ENCODE measurements around the gene COX7C.
"Not testable (repeated sequence)": the region's sequence is repeated elsewhere in the genome, so short reads cannot be mapped to it uniquely, and the experiment has no call there.

The COX7C gene, protein sequence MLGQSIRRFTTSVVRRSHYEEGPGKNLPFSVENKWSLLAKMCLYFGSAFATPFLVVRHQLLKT

DNA sequence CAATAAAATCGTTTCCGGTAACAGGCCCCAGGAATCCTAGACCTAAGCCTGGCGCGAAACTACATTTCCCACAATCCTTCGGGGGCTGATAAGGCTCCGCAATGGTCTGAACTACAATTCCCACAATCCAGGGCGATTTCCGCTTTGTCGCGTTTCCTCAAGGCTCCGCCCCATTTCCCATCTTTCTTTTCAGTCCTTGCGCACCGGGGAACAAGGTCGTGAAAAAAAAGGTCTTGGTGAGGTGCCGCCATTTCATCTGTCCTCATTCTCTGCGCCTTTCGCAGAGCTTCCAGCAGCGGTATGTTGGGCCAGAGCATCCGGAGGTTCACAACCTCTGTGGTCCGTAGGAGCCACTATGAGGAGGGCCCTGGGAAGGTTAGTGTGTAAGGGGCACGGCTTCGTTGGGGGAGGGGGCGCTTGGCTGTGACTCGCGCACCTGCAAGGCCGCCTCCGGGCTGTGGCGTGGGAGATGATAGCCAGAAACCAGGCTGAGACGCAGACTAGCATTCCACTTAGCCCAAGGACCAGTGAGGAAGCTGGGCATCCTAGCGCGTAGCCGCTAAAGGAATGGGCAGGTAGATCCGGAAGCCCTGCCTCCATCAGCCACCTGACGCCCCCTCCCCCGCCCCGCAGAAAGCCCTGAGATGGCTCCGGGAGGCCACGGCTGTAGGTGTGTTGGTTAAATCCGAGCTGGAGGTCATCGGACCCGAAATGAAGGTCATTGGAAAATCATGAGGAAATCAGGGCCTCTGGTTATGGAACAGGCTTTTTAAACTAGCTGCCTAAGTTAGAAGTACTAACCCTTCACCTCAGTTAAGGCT is at the start of gene COX7C:
Gene COX7C, plus strand, starts transcription at position 186 of the 821 bp plus-strand sequence. Its CDS starts 115 bp downstream, at position 301.
- peak; percentile 96 for FAIRE-seq
- DNase-seq (ENCODE audit: extremely low spot score, insufficient read length, low read depth) = peak; percentile 79

DNA sequence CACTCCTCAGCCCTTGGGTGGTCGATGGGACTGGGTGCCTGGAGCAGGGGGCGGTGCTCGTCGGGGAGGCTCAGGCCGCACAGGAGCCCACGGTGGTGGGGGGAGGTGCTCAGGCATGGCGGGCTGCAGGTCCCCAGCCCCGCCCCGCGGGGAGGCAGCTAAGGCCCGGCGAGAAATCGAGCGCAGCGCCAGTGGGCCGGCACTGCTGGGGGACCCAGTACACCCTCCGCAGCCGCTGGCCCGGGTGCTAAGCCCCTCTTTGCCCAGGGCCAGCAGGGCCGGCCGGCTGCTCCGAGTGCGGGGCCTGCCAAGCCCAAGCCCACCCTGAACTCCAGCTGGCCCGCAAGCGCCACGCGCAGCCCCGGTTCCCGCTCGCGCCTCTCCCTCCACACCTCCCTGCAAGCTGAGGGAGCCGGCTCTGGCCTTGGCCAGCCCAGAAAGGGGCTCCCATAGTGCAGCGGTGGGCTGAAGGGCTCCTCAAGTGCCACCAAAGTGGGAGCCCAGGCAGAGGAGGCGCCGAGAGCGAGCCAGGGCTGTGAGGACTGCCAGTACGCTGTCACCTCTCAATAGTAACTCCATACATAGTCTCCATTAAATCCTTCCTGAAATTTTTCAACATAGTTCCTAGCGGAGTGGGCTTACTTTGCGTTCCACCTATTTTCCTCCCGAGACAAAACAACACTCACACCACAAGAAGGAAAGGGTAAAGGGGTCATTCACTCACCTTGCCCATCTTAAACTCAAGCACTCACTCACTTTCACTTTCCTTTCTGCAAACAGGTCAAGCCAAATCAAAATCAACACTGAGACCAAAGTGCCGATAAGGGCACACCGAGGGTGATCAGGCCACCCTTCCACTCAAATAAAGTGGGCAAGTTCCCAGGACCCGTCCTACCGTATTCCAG is 48.0 kb upstream of the COX7C start:
- not testable (repeated sequence) for DNase-seq (ENCODE audit: extremely low spot score, insufficient read length, low read depth); FAIRE-seq

DNA sequence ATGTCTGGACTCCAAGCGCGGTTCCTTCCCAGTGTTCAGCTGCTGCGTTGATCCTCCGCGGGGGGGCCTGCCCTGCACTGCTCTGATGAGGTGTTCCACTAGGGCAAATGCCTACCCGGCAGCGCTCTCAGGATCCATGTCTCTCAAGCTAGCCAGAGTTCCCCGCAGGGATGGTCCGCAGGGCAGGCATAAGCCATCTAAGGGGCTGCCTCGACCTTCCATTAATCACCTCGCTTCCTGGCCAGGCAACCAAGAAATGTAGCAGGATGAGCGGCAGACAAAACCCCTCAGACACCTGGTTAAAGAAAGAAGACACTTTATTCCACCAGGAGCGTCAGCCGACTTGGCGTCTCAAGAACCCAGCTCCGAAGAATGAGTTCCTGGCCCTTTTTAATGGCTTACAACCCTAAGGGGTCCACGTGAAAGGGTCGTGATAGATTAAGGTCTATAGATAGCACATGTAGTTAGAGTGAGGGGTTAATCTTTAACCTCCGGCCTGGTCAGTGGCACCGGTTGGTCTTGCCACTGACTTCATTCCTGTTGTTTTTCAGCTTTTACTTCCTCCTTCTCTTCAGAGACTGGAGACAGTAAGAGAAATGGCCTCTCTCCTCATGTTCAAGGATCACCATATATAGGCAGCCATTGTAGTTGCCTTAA is 47.2 kb upstream of the COX7C start:
- DNase-seq (ENCODE audit: extremely low spot score, insufficient read length, low read depth) = no peak
- FAIRE-seq = no peak

DNA sequence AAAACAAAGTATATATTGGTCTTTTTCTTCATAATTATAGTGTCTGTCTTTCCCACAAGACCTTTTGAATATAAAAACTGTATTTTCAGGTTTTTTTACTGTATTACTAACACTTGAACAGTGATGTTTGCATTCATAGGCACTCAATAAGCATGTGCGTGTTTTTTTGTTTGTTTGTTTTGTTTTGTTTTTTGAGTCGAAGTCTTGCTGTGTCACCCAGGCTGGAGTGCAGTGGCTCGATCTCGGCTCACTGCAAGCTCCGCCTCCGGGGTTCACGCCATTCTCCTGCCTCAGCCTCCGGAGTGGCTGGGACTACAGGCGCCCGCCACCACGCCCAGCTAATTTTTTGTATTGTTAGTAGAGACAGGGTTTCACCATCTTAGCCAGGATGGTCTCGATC is 46.6 kb upstream of the COX7C start:
- not testable (repeated sequence) for DNase-seq (ENCODE audit: extremely low spot score, insufficient read length, low read depth); FAIRE-seq

DNA sequence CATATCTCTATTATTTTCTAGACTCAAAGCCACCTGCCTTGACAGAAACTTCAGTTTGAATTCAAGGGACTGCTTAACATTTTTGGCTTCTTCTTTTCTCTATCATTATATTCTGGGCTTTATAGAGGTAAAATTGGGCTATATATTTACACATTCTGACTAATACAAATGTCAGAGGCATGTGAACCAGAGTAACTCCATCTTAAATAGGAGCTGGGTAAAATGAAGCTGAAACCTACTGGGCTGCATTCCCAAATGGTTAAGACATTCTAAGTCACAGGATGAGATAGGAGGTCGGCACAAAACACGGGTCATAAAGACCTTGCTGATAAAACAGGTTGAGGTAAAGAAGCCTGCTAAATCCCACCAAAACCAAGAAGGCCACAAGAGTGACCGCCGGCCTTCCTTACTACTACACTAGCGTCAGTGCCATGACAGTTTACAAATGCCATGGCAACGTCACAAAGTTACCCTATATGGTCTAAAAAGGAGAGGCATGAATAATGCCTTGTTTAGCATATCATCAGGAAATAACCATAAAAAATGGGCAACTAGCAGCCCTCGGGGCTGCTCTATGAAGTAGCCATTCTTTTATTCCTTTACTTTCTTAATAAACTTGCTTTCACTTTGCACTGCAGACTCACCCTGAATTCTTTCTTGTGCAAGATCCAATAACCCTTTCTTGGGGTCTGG is 44.8 kb upstream of the COX7C start:
- DNase-seq (ENCODE audit: extremely low spot score, insufficient read length, low read depth) = no peak
- FAIRE-seq = no peak

DNA sequence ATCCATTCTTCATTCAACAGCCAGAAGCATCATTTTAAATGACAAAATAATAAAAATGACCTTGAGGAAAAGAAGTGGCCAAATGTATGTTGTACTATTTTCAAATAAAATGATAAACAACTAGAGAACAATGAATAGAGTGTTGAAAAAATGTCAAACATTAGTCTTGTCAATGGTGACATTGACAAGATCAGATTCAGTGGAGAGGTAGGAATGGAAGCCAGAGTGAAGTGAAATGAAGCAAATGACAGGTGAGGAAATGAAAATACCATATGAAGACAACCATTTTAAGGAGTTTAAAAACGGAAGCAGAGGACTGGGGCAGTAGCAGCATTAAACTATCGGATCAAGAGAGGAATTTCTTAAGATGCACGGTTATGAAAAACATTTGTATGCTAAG is 38.2 kb upstream of the COX7C start:
- DNase-seq (ENCODE audit: extremely low spot score, insufficient read length, low read depth) = no peak
- FAIRE-seq = no peak

DNA sequence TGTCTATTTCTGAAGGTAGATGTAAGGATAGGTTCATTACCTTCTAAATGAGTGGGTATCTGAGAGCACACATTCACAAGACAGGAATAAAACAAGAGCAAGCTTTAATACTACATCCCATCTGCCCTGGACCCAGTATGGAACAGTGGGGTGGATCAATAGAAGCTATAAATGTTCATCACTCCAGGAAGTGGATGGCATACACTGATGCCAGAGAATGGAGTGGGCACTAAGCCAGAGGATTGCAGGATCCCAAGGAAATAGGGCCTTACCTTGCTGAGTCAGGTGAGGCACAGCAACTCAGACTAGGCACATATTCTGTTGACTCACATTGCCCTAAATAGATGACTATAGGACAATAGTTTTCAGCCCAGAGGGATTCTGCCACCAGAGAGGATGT is 21.3 kb upstream of the COX7C start:
- no peak for FAIRE-seq
- no peak for DNase-seq (ENCODE audit: extremely low spot score, insufficient read length, low read depth)

DNA sequence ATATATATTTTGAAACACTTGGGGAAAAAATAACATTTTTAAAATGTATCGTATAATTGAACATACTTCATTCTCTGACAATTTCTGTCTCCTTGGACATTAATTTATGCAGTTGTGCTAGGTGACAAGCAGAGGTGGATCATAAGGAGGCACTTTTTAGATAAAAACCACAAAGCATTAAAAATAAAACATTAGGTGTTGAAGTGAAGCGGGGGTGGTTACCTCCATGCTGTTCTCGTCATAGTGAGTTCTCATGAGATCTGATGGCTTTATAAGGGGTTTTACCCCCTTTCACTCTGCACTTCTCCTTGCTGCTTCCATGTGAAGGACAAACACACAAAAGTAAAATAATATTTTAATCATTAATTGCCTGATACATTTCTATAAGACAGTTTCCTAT is 11.9 kb upstream of the COX7C start:
- DNase-seq (ENCODE audit: extremely low spot score, insufficient read length, low read depth) = no peak
- FAIRE-seq = no peak

DNA sequence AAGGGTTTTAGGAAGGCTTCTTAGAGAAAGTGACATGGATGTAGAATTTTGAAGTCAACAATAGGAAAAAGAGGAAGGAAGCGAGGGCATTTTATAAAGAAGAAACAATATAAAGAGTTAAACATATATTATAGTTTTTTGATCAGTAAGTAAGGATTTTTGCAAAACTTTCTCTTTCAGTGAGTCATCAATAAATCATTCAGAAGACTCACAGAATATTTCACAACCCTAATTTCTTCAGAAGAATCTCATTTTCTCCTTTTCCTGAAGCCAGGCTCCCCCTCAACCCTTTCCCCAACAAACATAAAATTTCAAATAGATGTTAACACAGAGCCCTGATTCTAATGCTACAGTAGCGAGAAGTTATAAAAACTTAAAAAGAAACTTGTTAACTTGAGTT is 4.3 kb upstream of the COX7C start:
- DNase-seq (ENCODE audit: extremely low spot score, insufficient read length, low read depth) (no peak), FAIRE-seq (no peak)

DNA sequence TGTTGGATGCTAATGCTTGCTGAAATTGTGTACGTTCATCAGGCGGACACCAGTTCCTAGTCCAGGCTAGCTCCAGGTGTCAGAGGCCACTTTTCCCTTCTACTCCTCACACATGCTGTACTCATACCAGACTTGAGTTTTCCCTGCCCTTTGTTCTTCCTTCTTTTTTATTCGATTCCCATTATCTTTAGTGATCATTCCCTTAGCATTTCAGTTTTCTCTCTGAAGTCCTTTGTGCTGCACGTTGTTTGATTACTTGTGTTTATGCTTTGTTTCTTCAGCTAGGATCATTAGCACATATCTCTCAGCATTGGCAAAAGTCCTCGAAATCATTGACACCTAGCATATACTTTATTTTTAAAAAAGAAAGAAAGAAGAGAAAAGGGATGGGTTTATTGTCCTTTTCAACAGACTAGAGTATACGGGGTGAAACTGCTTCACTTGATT is 409 bp upstream of the COX7C start:
- FAIRE-seq (no peak), DNase-seq (ENCODE audit: extremely low spot score, insufficient read length, low read depth) (no peak)

DNA sequence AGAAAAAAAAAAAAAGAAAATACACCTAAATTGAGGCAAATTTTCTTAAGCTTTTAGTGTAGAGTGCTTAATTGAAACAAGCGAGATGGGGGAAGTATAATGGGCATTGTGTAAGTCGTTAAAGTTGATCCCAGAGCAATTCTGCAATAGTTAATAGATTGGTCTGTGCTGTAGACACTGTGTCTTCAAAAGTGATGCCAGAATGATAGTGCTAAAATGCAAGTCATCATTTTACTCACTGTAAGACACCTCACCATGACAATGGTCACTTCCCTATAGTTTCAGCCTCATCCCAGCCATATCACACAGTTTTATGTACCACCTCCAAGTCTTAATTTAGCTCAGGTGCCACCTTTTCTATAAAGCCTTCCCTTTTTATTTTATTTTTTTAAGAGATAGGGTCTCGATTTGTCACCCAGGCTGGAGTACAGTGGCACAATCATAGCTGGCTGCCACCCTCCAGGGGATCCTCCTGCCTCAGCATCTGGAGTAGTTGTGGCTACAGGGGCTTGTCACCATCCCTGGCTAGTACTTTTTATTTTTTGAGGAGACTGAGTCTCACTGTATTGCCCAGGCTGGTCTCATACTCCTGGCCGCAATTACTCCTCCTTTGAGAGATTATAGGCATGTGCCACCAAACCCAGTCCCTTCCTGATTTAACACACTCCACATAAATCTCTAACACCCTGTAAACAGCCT is 6.2 kb downstream of the COX7C start:
- no peak for DNase-seq (ENCODE audit: extremely low spot score, insufficient read length, low read depth)
- no peak for FAIRE-seq

DNA sequence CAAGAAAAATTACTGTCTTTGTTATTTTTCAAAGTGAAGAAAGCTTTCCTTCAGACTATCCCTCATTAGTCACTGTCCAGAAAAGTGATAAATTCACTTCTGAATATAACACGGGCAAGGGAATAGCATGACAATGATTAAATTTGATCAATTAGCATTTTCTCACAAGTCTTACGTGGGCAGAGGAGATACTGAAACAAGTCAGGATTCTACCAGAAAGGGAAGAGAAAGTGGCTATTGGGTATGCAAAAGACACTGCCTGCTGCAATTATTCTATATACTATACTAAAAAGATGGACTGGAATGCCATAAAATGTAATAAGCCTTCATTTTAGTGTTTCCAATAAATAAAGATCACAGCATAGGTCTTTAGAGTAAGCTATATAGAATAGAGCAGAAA is 7.4 kb downstream of the COX7C start:
- DNase-seq (ENCODE audit: extremely low spot score, insufficient read length, low read depth) (no peak), FAIRE-seq (no peak)

DNA sequence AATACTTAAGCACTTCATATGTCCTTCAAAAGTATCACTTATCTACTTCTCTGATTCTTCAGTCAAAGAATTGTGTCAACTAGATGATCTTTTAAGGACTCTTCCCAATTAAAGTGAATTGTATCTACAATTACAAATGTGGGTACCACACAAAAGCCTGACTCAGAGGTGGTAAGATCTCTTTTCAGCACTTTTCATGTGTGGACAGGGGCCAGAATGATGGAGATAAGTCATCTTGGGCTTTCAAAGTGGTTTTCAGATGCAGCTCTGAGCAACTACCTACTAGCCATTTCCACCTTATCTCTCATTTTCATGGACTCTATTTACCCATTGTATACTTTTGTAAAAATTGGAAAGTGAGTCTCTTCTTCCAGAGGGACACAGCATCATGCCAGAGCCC is 8.4 kb downstream of the COX7C start:
- DNase-seq (ENCODE audit: extremely low spot score, insufficient read length, low read depth) = no peak

DNA sequence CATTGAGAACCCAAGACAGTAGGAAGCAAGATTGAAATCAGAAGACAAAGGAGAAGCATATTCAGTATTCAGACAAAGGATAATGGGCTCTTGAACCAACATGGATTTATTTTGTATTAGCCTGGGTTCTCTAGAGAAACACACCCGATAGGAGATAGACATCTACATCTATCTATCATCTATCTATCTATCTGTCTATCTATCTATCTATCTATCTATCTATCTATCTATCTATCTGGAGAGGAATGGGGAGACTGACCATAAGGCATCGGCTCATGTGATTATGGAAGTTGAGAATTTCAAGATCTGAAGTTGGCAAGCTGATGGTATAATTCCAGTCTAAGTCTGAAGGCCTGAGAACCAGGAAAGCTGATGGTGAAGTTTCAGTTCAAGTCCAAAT is 13.4 kb downstream of the COX7C start:
- no peak for DNase-seq (ENCODE audit: extremely low spot score, insufficient read length, low read depth)
- no peak for FAIRE-seq

More for the DNA sequence above, 8.4 kb downstream of the COX7C start:
- FAIRE-seq = no peak

DNA sequence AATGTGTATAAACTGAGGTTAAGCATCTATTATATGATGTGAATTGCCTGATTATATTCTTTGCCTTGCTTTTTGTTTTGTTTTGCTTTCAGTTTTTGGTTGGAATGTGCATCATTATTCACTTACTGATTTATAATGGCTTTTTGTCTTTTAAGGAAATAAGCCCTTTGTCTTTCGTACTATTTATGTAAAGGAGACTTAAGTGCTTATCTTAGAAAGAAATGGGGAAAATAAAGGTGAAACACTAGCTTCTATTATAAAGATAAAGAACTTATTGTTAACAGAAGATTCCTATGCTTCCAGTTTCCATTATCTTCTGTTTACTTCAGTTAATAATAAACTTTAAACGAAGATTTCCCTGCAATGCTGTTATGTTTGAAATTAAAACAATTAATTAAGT is 23.3 kb downstream of the COX7C start:
- FAIRE-seq (no peak), DNase-seq (ENCODE audit: extremely low spot score, insufficient read length, low read depth) (no peak)

DNA sequence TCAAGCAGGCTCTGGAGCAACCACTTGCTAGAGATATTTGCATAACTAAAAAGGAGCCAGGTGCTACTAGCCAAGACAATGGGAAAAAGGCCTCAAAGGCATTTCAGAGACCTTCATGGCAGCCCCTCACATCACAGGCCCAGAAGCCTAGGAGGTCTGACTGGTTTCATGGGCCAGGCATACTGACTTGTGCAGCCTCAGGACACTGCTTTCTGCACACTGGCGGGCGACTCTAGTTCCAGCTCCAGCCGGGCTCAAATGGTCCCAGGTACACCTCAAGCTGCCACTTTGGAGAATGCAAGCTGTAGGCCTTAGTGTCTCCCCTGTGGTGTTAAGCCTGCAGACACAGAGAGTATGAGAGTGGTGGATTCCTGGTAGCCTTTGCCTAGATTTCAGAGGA is 27.1 kb downstream of the COX7C start:
- DNase-seq (ENCODE audit: extremely low spot score, insufficient read length, low read depth) (no peak), FAIRE-seq (no peak)

DNA sequence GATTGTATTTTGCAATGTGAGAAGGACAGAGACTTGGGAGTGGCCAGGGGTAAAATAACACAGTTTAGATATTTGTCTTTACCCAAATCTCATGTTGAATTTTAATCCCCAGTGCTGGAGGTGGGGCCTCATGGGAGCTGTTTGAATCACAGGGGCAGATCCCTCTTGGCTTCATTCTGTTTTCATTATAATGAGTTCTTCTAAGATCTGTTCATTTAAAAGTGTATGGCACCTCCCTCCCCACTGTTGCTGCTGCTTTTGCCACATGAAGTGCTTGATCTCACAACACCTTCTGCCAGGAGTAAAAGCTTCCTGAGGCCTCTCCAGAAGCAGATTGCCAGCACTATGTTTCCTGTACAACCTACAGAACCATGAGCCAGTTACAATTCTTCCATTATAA is 28.1 kb downstream of the COX7C start:
- no peak for FAIRE-seq
- DNase-seq (ENCODE audit: extremely low spot score, insufficient read length, low read depth) = no peak

DNA sequence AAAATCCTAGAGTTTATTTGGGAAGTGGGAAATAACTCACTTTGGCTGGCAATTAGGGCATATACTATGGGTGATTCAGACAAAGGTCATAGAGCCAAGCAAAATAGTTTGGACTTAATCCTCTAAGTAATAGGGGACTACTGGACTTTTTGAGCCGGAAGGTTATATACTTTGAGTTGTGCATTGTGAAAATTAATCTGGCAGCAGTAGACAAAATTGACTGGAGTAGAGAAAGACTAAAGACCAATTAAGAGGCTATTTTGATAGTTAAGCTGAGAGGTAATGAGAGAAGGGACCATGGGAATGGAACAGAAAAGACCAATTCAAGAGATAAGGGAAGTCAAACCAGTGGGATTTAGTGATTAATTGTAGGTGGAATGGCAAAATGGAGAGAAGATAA is 28.9 kb downstream of the COX7C start:
- FAIRE-seq (no peak), DNase-seq (ENCODE audit: extremely low spot score, insufficient read length, low read depth) (no peak)

DNA sequence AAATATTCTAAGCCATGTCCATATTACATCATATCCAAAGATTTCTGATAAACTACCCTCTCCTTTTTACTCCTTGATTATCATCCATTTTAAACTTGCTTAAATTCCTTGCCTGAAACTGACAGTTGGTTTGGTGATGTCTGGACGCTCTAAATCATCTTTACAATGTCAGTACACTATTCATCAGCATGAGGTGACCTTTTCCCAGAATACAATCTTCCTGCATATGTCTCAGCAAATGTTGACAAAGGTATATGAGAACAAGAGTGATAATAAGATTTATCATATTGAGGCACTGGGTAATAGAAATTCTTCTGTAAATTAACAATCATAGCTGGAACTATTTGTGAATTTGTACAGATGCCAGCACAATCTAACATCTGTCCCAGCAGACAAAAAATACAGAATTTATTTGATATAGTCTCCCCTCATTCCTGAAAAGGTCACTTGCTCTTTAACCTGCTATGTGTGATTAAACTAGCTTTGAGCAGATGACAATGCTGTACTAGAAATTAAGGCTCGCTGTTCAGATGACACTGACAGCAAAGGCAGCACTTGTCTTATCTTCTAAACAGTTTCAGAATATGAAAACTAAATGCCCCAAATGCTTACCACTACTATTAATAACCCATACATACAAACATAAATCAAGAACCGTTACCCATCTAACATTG is 32.2 kb downstream of the COX7C start:
- FAIRE-seq = no peak
- DNase-seq (ENCODE audit: extremely low spot score, insufficient read length, low read depth) = no peak
